ENCODE data around the gene MTA1.
A peak's percentile ranks its signal among the peaks of the same experiment; 100 is the strongest.

Gene MTA1

DNA sequence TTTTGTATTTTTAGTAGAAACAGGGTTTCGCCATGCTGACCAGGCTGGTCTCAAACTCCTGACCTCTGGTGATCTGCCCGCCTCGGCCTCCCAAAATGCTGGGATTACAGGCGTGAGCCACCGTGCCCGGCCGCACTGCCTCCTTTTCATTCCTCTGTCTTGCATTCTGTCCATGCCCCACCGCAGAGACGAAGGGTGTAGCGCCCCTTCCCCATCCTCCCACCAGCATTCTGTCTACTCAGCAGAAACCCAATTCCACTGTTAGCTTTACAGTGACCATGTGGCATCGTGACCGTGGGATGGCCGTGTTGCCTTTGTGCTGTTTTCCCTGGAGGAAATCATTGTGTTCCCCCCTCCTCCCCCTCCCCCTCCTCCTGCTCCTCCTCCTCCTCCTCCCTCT lies 11.0 kb upstream of the MTA1 start:
- DNase-seq (ENCODE audit: low read depth in 2 of 2), result no peak

DNA sequence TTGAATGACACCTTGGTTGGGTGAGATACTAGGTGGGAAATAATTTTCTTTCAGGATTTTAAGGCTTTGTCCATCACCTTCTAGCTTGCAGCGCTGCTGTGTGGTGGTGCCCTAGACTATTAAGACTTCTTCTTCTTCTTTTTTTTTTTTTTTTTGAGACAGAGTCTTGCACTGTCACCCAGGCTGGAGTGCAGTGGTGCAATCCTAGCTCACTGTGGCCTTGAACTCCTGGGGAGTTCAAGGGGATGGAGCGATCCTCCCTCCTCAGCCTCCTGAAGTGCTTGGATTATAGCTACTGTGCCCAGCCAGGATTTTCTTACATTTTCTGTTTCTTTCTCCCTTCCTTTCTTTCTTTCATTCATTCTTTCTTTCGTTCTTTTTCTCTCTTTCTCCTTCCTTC lies 10.3 kb upstream of the MTA1 start:
- DNase-seq (ENCODE audit: low read depth in 2 of 2), result no peak

DNA sequence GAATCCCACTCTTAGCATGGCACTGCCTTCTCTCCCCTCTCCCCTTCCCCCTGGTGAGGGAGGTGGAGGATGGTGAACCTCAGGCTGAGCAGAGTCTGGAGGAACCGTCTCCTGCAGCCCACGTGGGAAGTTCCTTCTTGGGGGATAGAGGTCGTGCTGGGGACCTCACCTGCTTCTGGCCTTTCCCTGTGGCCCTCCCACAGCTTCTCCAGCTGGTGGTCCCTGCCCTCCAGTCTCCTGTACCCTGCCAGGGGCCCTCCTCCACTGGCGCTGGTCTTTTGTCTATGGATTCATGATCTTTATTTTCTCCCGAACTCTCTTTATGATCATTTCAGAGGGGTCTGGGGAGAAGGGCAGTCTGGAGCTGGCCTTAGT lies 9.0 kb upstream of the MTA1 start:
- DNase-seq (ENCODE audit: low read depth in 2 of 2), result no peak

DNA sequence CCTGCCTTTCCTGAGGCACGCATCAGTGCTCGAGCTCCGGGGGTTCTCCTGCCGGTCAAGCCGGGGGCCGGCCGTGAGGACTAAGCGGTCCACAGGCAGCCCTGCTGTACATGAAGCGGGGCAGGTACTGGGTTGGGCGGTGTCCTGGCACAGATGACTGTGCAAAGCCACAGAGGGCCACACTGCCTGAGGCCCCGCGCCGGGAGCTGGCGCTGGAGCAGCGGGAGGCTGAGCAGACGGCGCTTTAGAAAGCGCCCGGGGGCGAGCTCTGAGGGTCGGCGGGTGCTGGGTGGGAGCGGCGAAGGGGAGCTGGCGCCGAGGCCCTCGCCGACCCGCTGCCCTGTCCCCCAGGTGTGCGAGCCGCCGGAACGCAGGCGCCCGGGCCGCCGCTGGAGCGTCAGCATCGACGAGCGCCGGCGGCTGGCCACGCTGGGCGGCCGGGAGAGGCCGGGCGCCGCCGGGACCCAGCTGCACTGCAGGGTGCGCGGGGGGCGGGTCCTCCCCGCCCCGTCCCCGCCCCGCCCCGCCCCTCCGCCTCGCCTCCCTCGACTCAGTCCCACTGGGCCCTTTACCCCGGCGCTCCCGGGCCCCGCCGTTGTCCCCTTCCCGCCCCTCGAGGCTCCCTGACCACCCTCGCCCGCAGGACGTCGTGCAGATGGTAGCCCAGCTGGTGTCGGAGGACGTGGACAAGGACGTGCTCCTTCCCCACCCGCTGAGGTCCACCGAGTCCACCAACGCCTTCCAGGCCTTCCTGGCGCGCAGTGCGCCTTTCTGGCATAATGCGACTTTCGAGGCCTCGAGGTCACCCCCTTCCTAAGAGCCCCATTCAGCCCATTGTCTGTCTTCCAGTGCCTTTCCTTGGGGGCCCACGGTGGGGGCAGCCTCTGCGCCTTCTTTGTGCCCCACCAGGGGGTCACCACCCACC lies 8.3 kb upstream of the MTA1 start:
- DNase-seq (ENCODE audit: low read depth in 2 of 2), result peak in 1 of 2 donors; percentile 29

DNA sequence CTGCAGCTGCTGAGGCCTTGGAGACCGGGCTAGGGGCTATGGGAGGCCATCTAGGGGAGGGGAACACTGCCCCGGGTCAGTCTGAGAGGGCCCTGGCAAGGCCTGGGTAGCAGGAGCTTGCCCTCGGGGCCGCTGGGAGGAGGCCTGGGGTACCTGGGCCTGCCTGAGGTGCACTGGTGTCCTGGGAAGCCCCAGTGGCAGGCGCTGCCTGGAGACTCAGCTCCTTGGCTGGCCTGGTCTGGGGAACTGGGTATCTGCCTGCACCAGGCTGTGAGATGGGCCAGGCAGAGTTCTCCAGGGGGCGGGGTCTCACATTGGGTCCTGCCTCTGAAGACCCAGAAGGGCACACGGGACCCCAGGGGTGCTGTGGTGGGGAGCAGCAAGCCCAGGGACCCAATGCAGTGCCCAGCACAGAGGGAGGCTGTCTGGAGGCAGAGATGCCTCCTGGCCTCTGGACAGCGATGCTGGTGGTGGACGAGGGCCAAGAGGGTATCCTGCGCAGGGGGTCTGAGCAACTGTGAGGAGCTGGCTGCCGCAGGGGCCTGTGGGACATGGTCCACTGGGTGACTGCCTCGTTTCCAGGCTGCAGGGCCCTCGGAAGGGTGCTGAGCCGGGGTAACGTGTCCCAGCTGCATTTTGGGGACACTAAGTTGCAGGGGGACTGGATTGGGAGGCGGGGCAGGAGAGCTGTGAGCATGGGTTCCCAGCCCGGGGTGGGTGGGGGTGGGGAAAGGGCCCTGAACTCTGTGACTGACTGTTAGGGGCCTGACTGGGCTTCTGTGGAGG lies 7.4 kb upstream of the MTA1 start:
- DNase-seq (ENCODE audit: low read depth in 2 of 2), result no peak

DNA sequence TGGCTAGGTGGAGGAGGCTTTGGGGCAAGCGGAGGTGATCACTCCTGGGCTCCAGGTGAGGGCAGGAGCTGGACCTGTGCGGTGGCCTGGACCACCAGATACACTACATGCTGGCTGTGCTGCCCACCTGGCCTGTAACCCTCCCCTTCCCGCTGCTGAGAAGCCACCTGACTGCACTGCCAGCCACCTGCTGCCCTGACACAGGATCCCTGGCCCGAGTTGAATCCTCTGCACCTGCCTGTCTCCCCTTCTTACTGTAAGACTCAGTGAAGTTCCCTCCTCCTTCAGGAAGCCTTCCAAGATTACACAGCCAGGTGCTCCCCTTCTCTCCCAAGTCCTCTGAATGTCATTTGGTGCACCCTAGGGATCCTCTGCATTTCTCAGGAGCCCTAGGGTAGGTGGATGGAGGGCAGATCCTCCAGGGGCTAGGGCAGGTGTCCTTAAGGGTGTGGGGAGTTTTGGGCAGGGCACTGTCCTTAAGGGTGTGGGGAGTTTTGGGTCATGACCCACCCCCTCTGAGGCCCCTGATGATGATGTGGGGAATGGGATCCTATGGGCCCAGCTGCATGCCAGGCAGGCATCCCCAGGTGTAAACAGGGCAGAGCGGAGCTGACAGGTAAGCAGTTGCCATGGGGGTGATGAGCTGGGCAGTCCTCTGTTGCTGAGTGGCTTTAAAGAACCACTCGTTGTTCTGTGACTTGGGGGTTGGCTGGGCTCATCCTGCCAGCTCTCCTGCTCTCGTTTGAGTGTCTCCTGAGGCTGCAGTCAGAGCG lies 6.7 kb upstream of the MTA1 start:
- DNase-seq (ENCODE audit: low read depth in 2 of 2), result no peak

DNA sequence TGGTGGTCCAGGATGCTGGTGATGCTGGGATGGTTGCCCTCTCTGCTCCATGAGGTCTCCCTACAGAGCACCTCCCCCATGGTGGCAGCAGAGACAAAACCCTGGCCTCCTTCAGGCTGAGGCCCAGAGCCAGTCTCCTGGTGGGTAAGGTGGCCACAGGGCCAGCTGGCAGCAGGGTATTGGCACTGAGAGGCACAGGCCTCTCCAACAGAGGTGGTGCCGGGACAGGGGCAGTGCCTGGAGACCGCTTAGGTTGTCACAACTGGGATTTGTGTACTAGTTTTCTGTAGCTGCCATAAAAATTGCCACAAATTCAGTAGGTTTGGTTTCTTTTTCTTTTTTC lies 6.1 kb upstream of the MTA1 start:
- no peak for DNase-seq (ENCODE audit: low read depth in 2 of 2)

DNA sequence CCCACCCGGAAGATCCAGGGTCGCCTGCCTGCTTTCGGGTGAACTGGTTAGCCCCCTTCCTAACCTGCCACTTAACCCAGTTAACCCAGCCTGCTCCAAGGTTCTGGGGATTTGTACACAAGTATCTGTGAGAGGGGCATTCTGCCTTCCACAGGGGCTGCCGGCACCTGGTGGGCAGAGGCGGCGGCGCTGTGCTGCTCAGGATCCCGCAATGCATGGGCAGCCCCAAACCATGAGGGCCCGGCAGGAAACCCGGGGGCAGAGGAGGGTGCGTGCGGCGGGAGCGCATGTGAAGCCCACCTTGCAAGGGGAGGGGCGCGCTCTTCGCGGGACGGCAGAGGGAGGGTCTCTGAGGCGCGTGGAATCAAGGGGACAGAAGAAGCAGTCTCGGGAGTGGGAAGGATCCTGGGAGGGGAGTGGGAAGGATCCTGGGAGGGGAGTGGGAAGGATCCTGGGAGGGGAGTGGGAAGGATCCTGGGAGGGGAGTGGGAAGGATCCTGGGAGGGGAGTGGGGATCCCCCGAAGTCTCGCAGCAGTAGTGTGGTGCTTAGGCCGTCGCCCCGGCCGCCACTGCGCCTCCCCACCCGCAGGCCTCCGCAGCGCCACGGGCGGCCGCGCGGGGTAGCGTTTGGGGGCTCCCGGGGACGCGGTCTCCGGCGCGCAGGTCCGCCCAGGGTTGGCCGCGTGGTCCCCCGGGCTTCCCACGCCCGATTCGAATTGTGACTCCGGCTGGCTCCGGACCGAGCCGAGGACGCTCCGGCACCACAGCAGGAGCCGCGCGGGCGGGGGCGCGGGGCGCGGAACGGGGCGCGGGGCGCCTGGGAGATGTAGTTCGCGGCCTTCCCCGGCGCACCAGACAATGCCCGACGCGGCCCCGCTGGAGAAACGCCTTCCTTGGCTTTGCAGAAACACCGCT lies 4.9 kb upstream of the MTA1 start:
- DNase-seq (ENCODE audit: low read depth in 2 of 2), result peak; percentile 63 to 66

DNA sequence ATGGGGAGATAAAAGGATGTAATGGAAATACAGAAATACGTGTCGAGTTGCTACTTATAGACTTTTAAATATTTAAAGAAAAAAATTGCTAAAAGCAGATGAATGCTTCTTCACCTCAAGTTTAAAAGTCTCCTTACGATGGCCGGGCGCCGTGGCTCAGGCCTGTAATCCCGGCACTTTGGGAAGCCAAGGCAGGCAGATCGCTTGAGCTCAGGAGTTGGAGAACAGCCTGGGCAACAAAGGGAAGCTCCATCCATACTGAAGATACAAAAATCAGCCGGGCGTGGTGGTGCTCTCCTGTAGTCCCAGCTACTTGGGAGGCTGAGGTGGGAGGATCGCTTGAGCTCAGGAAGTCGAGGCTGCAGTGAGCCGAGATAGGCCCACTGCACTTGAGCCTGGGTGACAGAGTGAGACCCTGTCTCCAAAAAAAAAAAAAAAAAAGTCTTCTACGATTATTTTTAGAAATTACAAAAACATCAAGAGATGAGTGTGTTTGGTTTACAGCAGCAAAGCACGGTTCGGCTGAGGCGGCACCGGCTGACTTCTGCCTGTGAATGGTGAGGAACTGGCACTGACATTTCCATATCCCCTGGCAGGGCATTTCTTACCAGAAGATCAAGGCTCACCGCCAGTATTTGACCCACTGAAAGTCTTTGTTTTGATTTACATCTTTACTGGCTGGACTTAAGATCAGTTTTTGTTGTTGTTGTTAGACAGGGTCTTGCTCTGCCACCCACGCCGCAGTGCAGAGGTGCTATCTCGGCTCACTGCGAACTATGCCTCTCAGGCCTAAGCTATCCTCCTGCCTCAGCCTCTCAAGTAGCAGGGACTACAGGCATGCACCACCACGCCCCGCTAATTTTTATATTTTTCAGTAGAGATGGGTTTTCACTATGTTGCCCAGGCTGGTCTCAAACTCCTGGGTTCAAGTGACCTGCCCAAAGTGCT lies 3.9 kb upstream of the MTA1 start:
- DNase-seq (ENCODE audit: low read depth in 2 of 2), result no peak

DNA sequence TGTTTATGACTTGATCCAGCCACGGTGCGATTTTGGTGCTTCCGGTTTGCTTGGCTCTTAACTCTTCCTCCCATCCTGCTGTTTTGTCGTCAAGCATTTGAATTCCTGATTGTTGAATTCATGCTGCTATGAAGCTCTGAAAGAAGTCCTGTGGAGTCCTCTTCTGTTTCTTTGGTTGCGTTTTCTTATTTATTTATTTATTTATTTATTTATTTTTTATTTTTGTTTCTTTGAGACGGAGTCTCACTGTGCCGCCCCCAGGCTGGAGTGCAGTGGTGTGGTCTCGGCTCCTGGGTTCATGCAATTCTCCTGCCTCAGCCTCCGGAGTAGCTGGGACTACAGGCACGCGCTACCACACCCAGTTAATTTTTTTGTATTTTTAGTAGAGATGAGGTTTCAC lies 3.0 kb upstream of the MTA1 start:
- no peak for DNase-seq (ENCODE audit: low read depth in 2 of 2)

DNA sequence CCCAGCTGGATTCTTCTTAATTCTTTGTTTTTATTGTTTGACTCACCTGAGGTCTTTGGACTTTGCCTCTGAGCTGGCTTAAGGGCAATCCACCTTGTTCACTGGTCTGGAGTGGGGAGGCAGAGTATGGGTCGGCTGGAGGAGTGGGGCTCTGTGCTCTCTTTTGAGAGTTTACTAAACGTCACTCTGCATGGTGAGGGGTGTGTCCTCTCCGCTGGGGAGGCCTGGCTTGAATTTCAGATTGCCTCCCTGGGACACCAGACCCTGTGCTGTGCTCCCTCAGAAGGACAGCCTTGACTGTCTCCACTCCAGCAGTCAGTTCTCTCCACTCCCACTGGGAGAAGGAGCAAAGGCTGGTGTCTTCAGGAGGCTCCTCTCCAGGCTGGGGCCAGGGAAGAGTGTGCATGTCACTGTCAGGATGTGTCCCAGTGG lies 1.9 kb upstream of the MTA1 start:
- no peak for DNase-seq (ENCODE audit: low read depth in 2 of 2)

DNA sequence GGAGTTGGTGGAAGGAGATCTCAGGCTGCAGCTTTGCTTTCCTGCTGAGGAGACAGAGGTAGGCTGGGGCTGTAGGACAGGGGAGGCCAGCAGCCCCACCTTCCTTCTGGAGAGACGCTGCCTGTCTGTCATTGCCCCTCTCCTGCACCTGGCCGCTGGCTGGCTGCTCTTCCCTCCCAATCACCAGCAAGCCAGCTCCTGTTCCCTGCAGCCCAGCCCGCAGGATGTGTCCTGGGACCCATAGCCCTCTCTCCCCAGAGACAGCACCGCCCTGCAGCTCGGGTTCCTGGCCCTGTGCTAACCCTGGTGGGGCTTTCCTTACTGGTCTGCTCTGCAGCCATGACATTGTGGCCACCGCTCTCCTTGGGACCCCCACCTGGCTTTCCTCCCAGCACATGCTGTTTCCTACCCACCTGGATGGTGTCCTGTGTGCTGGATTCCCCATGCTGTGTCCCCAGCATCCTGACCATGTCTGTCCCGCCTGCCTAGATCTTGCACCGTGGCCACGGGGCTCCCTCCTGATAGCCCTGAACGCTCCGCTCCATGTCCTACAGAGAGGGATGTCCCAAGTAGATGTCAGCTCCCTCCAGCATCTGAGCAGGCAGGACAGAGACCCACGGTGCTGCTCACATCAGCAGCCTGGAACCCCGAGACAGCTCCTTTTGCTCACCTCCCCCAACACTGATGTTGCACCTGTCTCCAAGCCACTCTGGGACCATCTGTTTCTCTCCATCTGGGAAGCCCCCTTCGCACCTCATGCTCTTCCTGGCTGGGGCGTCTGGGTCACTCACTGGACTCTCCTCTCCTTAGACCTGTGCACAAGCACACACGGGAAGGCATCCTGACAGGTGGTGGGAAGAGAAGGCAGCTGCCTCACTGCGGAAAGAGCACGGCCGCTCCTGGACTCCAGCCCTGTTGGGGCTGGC lies 1.1 kb upstream of the MTA1 start:
- no peak for DNase-seq (ENCODE audit: low read depth in 2 of 2)

DNA sequence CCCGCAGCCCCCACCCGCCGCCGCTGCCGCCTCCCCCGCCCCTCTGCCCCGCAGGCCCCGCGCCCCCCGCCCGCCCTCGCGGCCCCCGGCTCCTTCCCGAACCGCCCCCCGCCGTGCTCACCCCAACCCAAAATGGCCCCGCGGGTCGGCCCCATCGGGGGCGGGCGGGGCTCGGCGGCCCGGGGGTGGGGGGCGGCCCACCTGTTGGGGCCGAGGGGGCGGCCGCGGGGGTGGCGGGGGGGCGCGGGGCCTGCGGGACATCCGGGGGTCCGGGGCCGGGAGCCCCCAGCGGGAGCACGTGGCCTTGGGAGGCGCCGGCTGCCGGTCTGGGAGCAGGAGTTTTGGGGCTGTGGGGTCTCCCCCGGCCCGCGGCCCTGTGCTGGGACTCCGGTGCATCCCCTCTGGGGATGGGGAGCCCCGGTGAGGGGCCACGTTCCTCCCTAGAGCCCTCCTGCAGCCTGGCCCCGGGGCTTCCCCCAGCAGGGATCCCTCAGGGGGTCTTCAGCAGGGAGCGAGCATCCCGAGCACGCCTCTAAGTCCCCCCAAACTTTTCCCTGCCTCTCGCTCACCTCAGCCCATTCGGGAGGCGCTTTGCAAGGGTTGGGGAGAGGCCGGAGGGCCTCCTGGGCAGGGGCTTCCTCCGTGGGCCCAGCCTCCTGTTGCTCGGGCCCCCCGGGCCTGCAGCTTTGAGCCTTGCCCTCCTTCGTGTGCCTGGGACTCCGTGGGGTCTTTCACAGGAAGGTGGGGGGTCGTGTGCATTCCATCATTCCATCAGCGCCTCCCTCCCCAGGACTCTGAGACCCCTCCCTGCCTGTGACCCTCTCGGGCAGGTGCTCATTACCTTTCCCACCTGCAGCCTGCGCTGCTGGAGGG lies 710 bp downstream of the MTA1 start:
- DNase-seq (ENCODE audit: low read depth in 2 of 2), result no peak

DNA sequence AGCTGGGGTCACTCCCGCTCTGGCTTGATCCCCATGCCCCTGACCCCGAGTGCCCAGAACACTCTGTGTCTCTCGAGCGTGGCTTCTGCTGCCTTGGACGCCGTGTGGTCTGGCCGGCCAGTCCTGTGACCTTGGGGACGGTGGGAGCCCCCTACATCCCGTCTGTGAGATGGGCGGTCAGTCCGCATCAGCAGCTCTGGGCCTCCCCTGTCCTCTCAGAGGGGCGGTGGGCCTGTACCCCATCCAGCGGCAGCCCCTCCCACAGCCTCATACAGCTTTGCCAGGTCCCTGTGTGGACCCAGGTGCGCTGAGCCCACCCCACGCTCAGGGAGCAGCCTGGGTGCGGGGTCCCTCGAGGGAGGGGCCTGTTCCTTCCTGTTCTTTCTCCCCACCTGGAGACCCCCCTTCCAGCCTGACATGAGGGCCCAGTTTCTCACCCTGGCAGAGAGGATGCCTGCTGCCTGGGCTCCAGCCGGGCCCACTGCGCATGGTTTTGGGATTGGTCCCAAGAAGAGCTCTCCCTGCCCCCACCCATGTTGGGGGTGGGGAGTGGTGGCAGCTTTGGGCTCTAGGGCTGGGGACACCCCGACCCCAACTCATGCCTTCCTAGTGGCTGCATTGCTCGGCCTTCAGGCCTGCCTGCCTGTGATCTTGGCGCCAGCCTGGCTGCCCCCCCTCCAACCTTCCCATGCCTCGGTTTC lies 1.5 kb downstream of the MTA1 start:
- DNase-seq (ENCODE audit: low read depth in 2 of 2), result no peak

DNA sequence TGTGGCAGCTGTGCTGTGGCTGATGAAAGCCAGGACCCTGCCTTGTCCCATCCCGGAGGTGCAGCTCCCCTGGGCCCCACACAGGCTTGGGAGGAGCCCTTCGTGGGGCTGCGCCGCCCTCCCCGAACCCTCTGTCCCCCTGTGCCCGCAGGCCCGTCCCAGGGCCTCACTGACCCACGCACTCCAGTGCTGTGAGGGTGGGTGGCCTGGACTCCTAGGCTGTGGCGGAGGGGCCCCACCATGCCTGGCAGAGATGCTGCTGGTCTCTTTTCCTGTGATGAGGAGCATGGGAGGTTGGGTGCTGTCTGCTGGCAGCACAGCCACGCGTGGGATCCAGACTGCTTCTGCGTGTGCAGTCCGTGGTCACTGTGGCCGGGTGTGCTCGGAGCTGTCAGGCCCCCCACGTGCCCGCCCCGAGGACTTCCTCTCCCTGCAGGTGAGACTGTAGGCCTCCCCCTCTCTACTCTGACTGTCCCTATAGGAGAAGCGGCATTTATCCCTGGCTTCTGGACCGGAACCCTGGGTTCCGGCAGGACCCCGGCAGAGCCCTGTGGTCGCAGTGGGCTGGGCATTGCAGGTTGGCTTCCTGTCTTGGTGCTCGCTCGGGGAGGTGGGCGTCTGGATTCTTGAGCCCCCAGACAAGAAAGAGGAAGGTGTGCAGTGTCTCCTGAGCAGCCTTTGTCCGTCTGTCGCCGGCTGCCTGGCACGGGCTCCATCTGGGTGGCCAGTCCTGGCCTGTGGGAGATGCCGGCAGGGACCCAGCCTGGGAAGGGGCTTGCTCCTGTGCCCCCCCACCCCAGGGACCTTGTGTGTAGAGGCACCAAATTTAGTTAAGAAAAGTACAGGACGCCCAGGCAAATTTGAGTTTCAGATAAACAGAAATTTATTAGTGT lies 2.3 kb downstream of the MTA1 start:
- no peak for DNase-seq (ENCODE audit: low read depth in 2 of 2)

DNA sequence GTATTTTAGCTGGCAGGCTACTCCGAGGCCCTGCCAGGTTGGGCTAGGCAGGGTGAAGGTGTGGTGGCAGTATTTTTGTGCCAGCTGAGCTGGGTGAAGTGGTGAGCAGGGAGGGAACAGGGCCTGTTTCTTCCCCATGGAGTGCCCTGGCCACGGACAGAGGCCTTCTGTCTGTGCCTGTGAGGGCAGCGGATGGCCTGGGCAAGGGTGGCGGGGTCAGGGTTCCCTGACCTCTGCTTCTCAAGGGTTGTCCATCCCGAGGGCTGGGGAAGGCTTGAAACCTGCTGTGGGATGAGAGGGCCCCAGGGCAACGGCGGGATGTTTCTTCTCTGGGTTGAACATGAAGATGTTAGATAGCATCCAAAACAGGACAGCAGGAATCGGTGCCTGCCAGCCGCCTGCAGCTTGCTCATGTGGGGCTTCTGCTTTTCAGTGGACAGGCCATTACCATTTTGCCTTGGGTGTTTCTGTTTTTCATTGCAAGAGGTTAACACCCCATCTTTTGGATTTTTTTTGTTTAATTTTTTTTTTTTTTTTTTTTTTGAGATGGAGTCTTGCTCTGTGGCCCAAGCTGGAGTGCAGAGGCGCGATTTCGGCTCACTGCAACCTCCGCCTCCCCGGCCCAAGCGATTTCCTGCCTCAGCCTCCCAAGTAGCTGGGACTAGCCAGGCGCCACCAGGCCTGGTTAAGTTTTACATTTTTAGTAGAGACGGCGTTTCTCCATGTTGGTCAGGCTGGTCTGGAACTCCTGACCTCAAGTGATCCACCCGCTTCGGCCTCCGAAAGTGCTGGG lies 3.3 kb downstream of the MTA1 start:
- DNase-seq (ENCODE audit: low read depth in 2 of 2), result no peak
